H1 (cell line): Measurements from ENCODE around the gene SIDT1. TPM values are rescaled to one million over a fixed set of nuclear protein-coding genes. Genes with fewer than 3 reads are reported as not detected.

Source experiments
- CTCF ChIA-PET: fragments of 300-600 bp; sonication (Branson Sonifier 250); formaldehyde crosslinking; loops from one replicate; lab custom pipeline; 2021; ENCODE audit not compliant: partially characterized antibody; lab: Charles Lee
- POLR2A ChIA-PET: fragments of 300-600 bp; sonication (Branson Sonifier 250); formaldehyde crosslinking; loops from one replicate; lab custom pipeline; 2021; ENCODE audit warnings: inconsistent platforms; ENCODE audit not compliant: partially characterized antibody; lab: Charles Lee
- DNase-seq, 2 experiments: peaks; one replicate each; pipeline versions ENCODE4 v3.0.0 to v3.0.0-alpha.2; 2010 to 2022; ENCODE audit warnings: low spot score in 2 of 2, low read depth in 1 of 2, mixed read lengths in 1 of 2
- FAIRE-seq: peaks from 2 replicates; lab custom pipeline; 2011; peaks lifted over from hg19 to GRCh38; lab: Jason Lieb, UNC
- H2AFZ ChIP-seq: 2 replicates; pipeline ENCODE4 v1.8.1; 2012; ENCODE audit warnings: low read length, inconsistent platforms
- H2AK5ac ChIP-seq: 2 replicates; pipeline ENCODE4 v1.6.1; 2013; ENCODE audit warnings: low read depth, low read length
- H2BK120ac ChIP-seq: replicated peaks from 2 replicates; pipeline ENCODE3; 2013; ENCODE audit warnings: low read depth, low read length, inconsistent platforms
- H2BK12ac ChIP-seq: 2 replicates; pipeline ENCODE4 v1.6.1; 2013; ENCODE audit warnings: low read depth, low read length
- H2BK15ac ChIP-seq: 2 replicates; pipeline ENCODE4 v1.6.1; 2013; ENCODE audit warnings: low read length
- H2BK20ac ChIP-seq: 2 replicates; pipeline ENCODE4 v1.6.1; 2013; ENCODE audit warnings: low read length
- H2BK5ac ChIP-seq: 2 replicates; pipeline ENCODE4 v1.6.1; 2013; ENCODE audit warnings: low read depth, low read length
- H3K14ac ChIP-seq: 2 replicates; pipeline ENCODE4 v1.6.1; 2013; ENCODE audit warnings: inconsistent platforms; ENCODE audit not compliant: insufficient read length
- H3K18ac ChIP-seq: 2 replicates; pipeline ENCODE4 v1.6.1; 2013; ENCODE audit warnings: low read length; ENCODE audit errors: extremely low read depth
- H3K23ac ChIP-seq: 2 replicates; pipeline ENCODE4 v1.6.1; 2013; ENCODE audit warnings: inconsistent platforms; ENCODE audit not compliant: insufficient read length
- H3K23me2 ChIP-seq: 2 replicates; pipeline ENCODE4 v1.6.1; 2013; ENCODE audit warnings: low read depth, low read length
- H3K27ac ChIP-seq: 2 replicates; pipeline ENCODE4 v1.6.1; 2011; ENCODE audit warnings: low read depth, low read length, inconsistent platforms
- H3K27me3 ChIP-seq, 4 experiments: replicated peaks in 1 of 4; 1 replicate in 1 of 4; 2 replicates in 3 of 4; pipeline versions ENCODE4 v1.6.1 to v1.8.1; 2011 to 2013; ENCODE audit warnings: low read length in 3 of 4, mild to moderate bottlenecking in 3 of 4, inconsistent platforms in 2 of 4, mixed read lengths in 2 of 4, moderate library complexity in 1 of 4; ENCODE audit not compliant: control insufficient read depth in 3 of 4, insufficient read depth in 3 of 4; ENCODE audit errors: extremely low read depth in 1 of 4
- H3K36me3 ChIP-seq, 4 experiments: 2 replicates each; pipeline versions ENCODE4 v1.6.1 to v1.8.1; 2011 to 2013; ENCODE audit warnings: mild to moderate bottlenecking in 4 of 4, low read length in 3 of 4, moderate library complexity in 2 of 4, control low read depth in 1 of 4, inconsistent platforms in 1 of 4; ENCODE audit not compliant: insufficient read depth in 4 of 4, control insufficient read depth in 2 of 4
- H3K4ac ChIP-seq: replicated peaks from 2 replicates; pipeline ENCODE3; 2013; ENCODE audit warnings: low read length, low read depth, mixed read lengths, inconsistent platforms; ENCODE audit not compliant: insufficient read length
- H3K4me1 ChIP-seq, 4 experiments: replicated peaks in 1 of 4; 1 replicate in 1 of 4; 2 replicates in 3 of 4; pipeline versions ENCODE4 v1.6.1 to v1.8.1; 2011 to 2013; ENCODE audit warnings: low read length in 3 of 4, inconsistent platforms in 2 of 4, mixed read lengths in 1 of 4; ENCODE audit not compliant: insufficient read depth in 4 of 4, control insufficient read depth in 3 of 4
- H3K4me2 ChIP-seq, 2 experiments: 2 replicates each; pipeline versions ENCODE4 v1.6.1 to v1.8.1; 2011 to 2013; ENCODE audit warnings: low read depth in 2 of 2, low read length in 2 of 2, control low read depth in 1 of 2, inconsistent platforms in 1 of 2, mild to moderate bottlenecking in 1 of 2; ENCODE audit not compliant: insufficient read depth in 1 of 2
- H3K4me3 ChIP-seq, 4 experiments: fragments of 200-600, 300-600 bp in 1 of 4; sonication (generic), shearing (Covaris generic), sonication (Bioruptor Twin) in 1 of 4; 2 replicates each; pipeline versions ENCODE4 v1.5.1 to v1.8.1; 2011 to 2016; ENCODE audit warnings: low read length in 4 of 4, low read depth in 3 of 4, control low read depth in 2 of 4, inconsistent platforms in 2 of 4, mild to moderate bottlenecking in 2 of 4, mixed read lengths in 1 of 4, moderate library complexity in 1 of 4; ENCODE audit not compliant: insufficient read depth in 2 of 4; ENCODE audit errors: extremely low read depth in 1 of 4
- H3K56ac ChIP-seq: replicated peaks from 2 replicates; pipeline ENCODE3; 2013; ENCODE audit warnings: low read depth, mild to moderate bottlenecking, mixed read lengths, low read length, inconsistent platforms; ENCODE audit not compliant: insufficient read length
- H3K79me1 ChIP-seq: 2 replicates; pipeline ENCODE4 v1.6.1; 2013; ENCODE audit warnings: low read depth, low read length, control low read depth
- H3K79me2 ChIP-seq, 2 experiments: 2 replicates each; pipeline versions ENCODE4 v1.6.1 to v1.8.1; 2012 to 2013; ENCODE audit warnings: low read length in 2 of 2, mild to moderate bottlenecking in 2 of 2, inconsistent platforms in 1 of 2; ENCODE audit not compliant: insufficient read depth in 2 of 2, control insufficient read depth in 1 of 2
- H3K9ac ChIP-seq, 4 experiments: replicated peaks in 1 of 4; 1 replicate in 1 of 4; 2 replicates in 3 of 4; pipeline versions ENCODE4 v1.6.1 to v1.8.1; 2011 to 2013; ENCODE audit warnings: low read depth in 3 of 4, low read length in 3 of 4, control low read depth in 2 of 4, mild to moderate bottlenecking in 2 of 4, moderate library complexity in 2 of 4, inconsistent platforms in 1 of 4; ENCODE audit errors: extremely low read depth in 1 of 4
- H3K9me3 ChIP-seq, 2 experiments: 2 replicates each; pipeline versions ENCODE4 v1.6.1 to v1.8.1; 2012 to 2013; ENCODE audit warnings: mild to moderate bottlenecking in 2 of 2, moderate library complexity in 2 of 2, control low read depth in 1 of 2, inconsistent platforms in 1 of 2, low read depth in 1 of 2, low read length in 1 of 2, mixed read lengths in 1 of 2; ENCODE audit not compliant: insufficient read depth in 2 of 2
- H4K20me1 ChIP-seq, 2 experiments: replicated peaks in 1 of 2; 2 replicates each; pipeline versions ENCODE3 to v1.8.1; 2011 to 2013; ENCODE audit warnings: inconsistent platforms in 2 of 2, low read length in 2 of 2, mild to moderate bottlenecking in 1 of 2; ENCODE audit not compliant: insufficient read depth in 2 of 2, control insufficient read depth in 1 of 2
- H4K5ac ChIP-seq: 2 replicates; pipeline ENCODE4 v1.6.1; 2013; ENCODE audit warnings: low read length, low read depth, mixed read lengths, inconsistent platforms; ENCODE audit not compliant: insufficient read length
- H4K8ac ChIP-seq: 2 replicates; pipeline ENCODE4 v1.8.0; 2013; ENCODE audit warnings: mild to moderate bottlenecking, moderate library complexity, low read length, inconsistent platforms; ENCODE audit not compliant: insufficient read depth; ENCODE audit errors: extremely low read depth
- H4K91ac ChIP-seq: replicated peaks from 2 replicates; pipeline ENCODE3; 2013; ENCODE audit warnings: low read length, mixed read lengths, inconsistent platforms; ENCODE audit not compliant: insufficient read length
- ATF3 ChIP-seq: IDR thresholded peaks from 2 replicates; pipeline ENCODE4 v1.6.1; 2011; ENCODE audit warnings: low read depth, mild to moderate bottlenecking, low read length; ENCODE audit not compliant: insufficient read depth
- CREB1 ChIP-seq: IDR thresholded peaks from 2 replicates; pipeline ENCODE4 v1.6.1; 2012; ENCODE audit warnings: inconsistent platforms
- CTBP2 ChIP-seq: IDR thresholded peaks from 2 replicates; pipeline ENCODE4 v1.7.0; 2011; ENCODE audit warnings: borderline replicate concordance, mild to moderate bottlenecking, moderate library complexity, mixed read lengths, low read length; ENCODE audit not compliant: insufficient read depth, insufficient read length
- JUN ChIP-seq: IDR thresholded peaks from 2 replicates; pipeline ENCODE4 v1.6.1; 2011; ENCODE audit warnings: low read depth, mild to moderate bottlenecking, improper control_type of control experiment, low read length
- POLR2A ChIP-seq, 2 experiments: IDR thresholded peaks; 1 replicate in 1 of 2; 2 replicates in 1 of 2; pipeline ENCODE4 v1.6.1; 2011; ENCODE audit warnings: low read depth in 2 of 2, low read length in 2 of 2, mild to moderate bottlenecking in 2 of 2; ENCODE audit errors: control extremely low read depth in 1 of 2
- RBBP5 ChIP-seq: IDR thresholded peaks from 2 replicates; pipeline ENCODE4 v1.7.1; 2012; ENCODE audit warnings: low read depth, mild to moderate bottlenecking, inconsistent platforms, low read length, moderate library complexity, borderline replicate concordance
- SAP30 ChIP-seq: fragments of 300-600 bp; sonication (generic); IDR thresholded peaks from 2 replicates; pipeline ENCODE4 v1.7.1; 2012; ENCODE audit warnings: low read length, moderate library complexity, mild to moderate bottlenecking, inconsistent platforms; ENCODE audit not compliant: insufficient read depth, insufficient replicate concordance
- SP1 ChIP-seq: IDR thresholded peaks from 2 replicates; pipeline ENCODE4 v1.6.1; 2011; ENCODE audit warnings: low read depth, low read length
- SRF ChIP-seq: IDR thresholded peaks from 2 replicates; pipeline ENCODE4 v1.6.1; 2011; ENCODE audit warnings: mild to moderate bottlenecking, low read depth, low read length, moderate library complexity
- TEAD4 ChIP-seq: IDR thresholded peaks from 2 replicates; pipeline ENCODE4 v1.6.1; 2012; ENCODE audit warnings: low read depth, low read length, inconsistent platforms, mixed read lengths
- USF2 ChIP-seq: IDR thresholded peaks from 2 replicates; pipeline ENCODE4 v1.6.1; 2011; ENCODE audit warnings: low read length, improper control_type of control experiment
- WGBS, 2 experiments: shearing (Covaris generic) in 1 of 2; methylation state at CpG; one replicate each; pipeline versions ENCODE4 v1.1.6 to v1.1.7; 2013 to 2015; ENCODE audit warnings: low lambda C conversion rate in 2 of 2, mixed read lengths in 2 of 2, inconsistent platforms in 1 of 2, low coverage in 1 of 2, missing lambda C conversion rate in 1 of 2; ENCODE audit not compliant: insufficient replicate concordance in 2 of 2, insufficient coverage in 1 of 2, insufficient read length in 1 of 2; ENCODE audit errors: extremely low coverage in 1 of 2, missing lambda C conversion rate in 1 of 2; 5-methylcytosine and 5-hydroxymethylcytosine counted together
- polyA plus RNA-seq, 7 experiments: library from polyadenylated mRNA; depleted of rRNA in 3 of 7; stranded (reverse) in 5 of 7; unstranded in 2 of 7; fragments of >200 nt in 5 of 7; fragments of 200-250 nt in 2 of 7; gene quantifications; 1 replicate in 5 of 7; 2 replicates in 1 of 7; 4 replicates in 1 of 7; pipeline versions ENCODE4 v1.2.1 to v1.2.3, GENCODE V29; 2011 to 2013; ENCODE audit warnings: missing spikeins in 2 of 7, mixed read lengths in 2 of 7
- total RNA-seq: library from RNA; stranded (reverse); fragmentation: NEBNext Ultra II Directional; extraction: Animal tissue kit (Norgen Biotek cat#: 25700); gene quantifications from 2 replicates; pipeline ENCODE4 v1.2.1, GENCODE V29; 2021

The SIDT1 gene
- total and polyA plus RNA-seq, 2 of the 8 experiments (the other 6 are each of a cell fraction or from before 2014, with no cell fraction given) = 0.06 TPM; not detected in 1

GRCh38 chr3:113630956-113631542, 98.7 kb downstream of the SIDT1 start:
- Histone ChIP-seq H3K79me1 (no peaks in the 10 kb centered on the region), H3K4me1 (no peaks in the 10 kb centered on the region), H3K4ac (no peak overlapping the region), H4K5ac (no peak overlapping the region), H3K9ac (no peak overlapping the region), H2BK120ac (no peak overlapping the region), H3K36me3 (no peaks in the 10 kb centered on the region), H3K27ac (no peak overlapping the region), H2BK20ac (no peak overlapping the region), H2AK5ac (no peak overlapping the region), H3K23me2 (no peaks in the 10 kb centered on the region), H3K79me2 (no peaks in the 10 kb centered on the region), H2BK15ac (no peak overlapping the region), H4K20me1 (no peaks in the 10 kb centered on the region), H3K14ac (no peak overlapping the region), H3K18ac (no peak overlapping the region), H3K27me3 (no peaks in the 10 kb centered on the region), H2AFZ (no peak overlapping the region), H2BK5ac (no peak overlapping the region), H3K9me3 (no peaks in the 10 kb centered on the region), H4K91ac (no peak overlapping the region), H3K23ac (no peak overlapping the region), H2BK12ac (no peak overlapping the region), H4K8ac (no peak overlapping the region), H3K56ac (no peak overlapping the region), H3K4me2 (no peak overlapping the region), H3K4me3 (no peak overlapping the region)
- no peak for FAIRE-seq
- no peak for DNase-seq
- CTCF ChIA-PET = interaction anchor here (0.6 to 5.0 kb wide), 10 partner anchors 9 to 342 kb away, joined by 3 to 43 read pairs (median 4); no protein-coding TSS in a partner anchor
- TF ChIP-seq USF2 = no peak
- TF ChIP-seq SAP30 = no peak
- no peak for TF ChIP-seq TEAD4
- no peak for TF ChIP-seq SRF
- TF ChIP-seq ATF3 = no peak
- no peak for TF ChIP-seq JUN
- TF ChIP-seq CREB1 = no peak
- TF ChIP-seq POLR2A (IDR thresholded peaks at IDR 0.05; ENCODE audit: control extremely low read depth in 1 of 2, low read depth in 2 of 2, low read length in 2 of 2) = no peak
- TF ChIP-seq RBBP5 = no peak
- TF ChIP-seq SP1 = no peak
- TF ChIP-seq CTBP2 = no peak
- POLR2A ChIA-PET = no interaction called here
- 84% methylated on average over 3 of the region's 3 CpGs; no CpG with 5 or more reads in 1 of the 2 experiments for WGBS, 2 experiments
